NCI-H2029 treated with DMSO at 0.1 percent for 48 hours (cell line): ENCODE results near the gene HDAC2.
"Not testable (repeated sequence)": the region's sequence is repeated elsewhere in the genome, so short reads cannot be mapped to it uniquely, and the experiment has no call there.

Experiments used
- DNase-seq: peaks from one replicate; lab custom pipeline; 2025; lab: John Stamatoyannopoulos, UW

Gene HDAC2

GRCh38 chr6:113970805-113971676, at the start of gene HDAC2:
Gene HDAC2 (minus strand): TSS chr6:113971148. CDS start chr6:113970908, 240 bp downstream.
- peak; percentile 97 for DNase-seq

- DNase-seq, result no peak
These were observed 49.2 kb upstream of the HDAC2 start for GRCh38 chr6:114020196-114020595.

GRCh38 chr6:114017146-114017545, 46.2 kb upstream of the HDAC2 start:
- DNase-seq, result not testable (repeated sequence)

GRCh38 chr6:114014106-114014505, 43.2 kb upstream of the HDAC2 start:
- DNase-seq, result not testable (repeated sequence)

GRCh38 chr6:114011486-114011885, 40.5 kb upstream of the HDAC2 start:
- not testable (repeated sequence) for DNase-seq

- no peak for DNase-seq
These were observed 39.6 kb upstream of the HDAC2 start for GRCh38 chr6:114010540-114010939.

GRCh38 chr6:114009192-114009591, 38.2 kb upstream of the HDAC2 start:
- no peak for DNase-seq

GRCh38 chr6:114008331-114008730, 37.4 kb upstream of the HDAC2 start:
- DNase-seq, result no peak

GRCh38 chr6:114007516-114007915, 36.6 kb upstream of the HDAC2 start:
- DNase-seq, result no peak

- no peak for DNase-seq
These were observed 30.4 kb upstream of the HDAC2 start for GRCh38 chr6:114001354-114001753.

GRCh38 chr6:114000069-114000468, 29.1 kb upstream of the HDAC2 start:
- DNase-seq, result no peak

- no peak for DNase-seq
These were observed 28.3 kb upstream of the HDAC2 start for GRCh38 chr6:113999284-113999683.

GRCh38 chr6:113998811-113999210, 27.9 kb upstream of the HDAC2 start:
- no peak for DNase-seq

- no peak for DNase-seq
These were observed 26.2 kb upstream of the HDAC2 start for GRCh38 chr6:113997116-113997515.

GRCh38 chr6:113995634-113996033, 24.7 kb upstream of the HDAC2 start:
- DNase-seq, result peak; percentile 99

GRCh38 chr6:113994934-113995342, 24.0 kb upstream of the HDAC2 start:
- DNase-seq, result peak; percentile 94

- DNase-seq, result no peak
These were observed 18.7 kb upstream of the HDAC2 start for GRCh38 chr6:113989675-113990074.

GRCh38 chr6:113982675-113983074, 11.7 kb upstream of the HDAC2 start:
- not testable (repeated sequence) for DNase-seq

GRCh38 chr6:113982055-113982550, 11.2 kb upstream of the HDAC2 start:
- DNase-seq, result no peak

- DNase-seq, result peak; percentile 34
These were observed 10.1 kb upstream of the HDAC2 start for GRCh38 chr6:113980937-113981554.

GRCh38 chr6:113979937-113980336, 9.0 kb upstream of the HDAC2 start:
- no peak for DNase-seq

GRCh38 chr6:113978084-113978675, 7.2 kb upstream of the HDAC2 start:
- no peak for DNase-seq

- no peak for DNase-seq
These were observed 5.9 kb upstream of the HDAC2 start for GRCh38 chr6:113976806-113977205.
